Tibial artery (tissue), 4 donors: ENCODE results near the gene GSK3A.
A peak's percentile ranks its signal among the peaks of the same experiment; 100 is the strongest.

Source experiments
- DNase-seq, 2 donors: peaks; one replicate each; pipeline ENCODE4 v3.0.0-alpha.2; 2019
- H3K27ac ChIP-seq, 2 donors: fragments of 200-600 bp; sonication (generic) in 1 of 2; 1 replicate in 1 of 2; 2 replicates in 1 of 2; pipeline ENCODE4 v1.5.1; 2018 to 2019; ENCODE audit warnings: mild to moderate bottlenecking in 1 of 2
- H3K27me3 ChIP-seq, 2 donors: fragments of 200-600 bp; sonication (generic) in 1 of 2; one replicate each; pipeline versions ENCODE4 v1.5.1 to v1.6.0; 2016 to 2019
- H3K36me3 ChIP-seq, 3 donors: fragments of 200-600 bp; sonication (generic) in 2 of 3; one replicate each; pipeline ENCODE4 v1.5.1; 2016 to 2019; ENCODE audit warnings: mild to moderate bottlenecking in 2 of 3
- H3K4me1 ChIP-seq, 4 donors: fragments of 200-600 bp; sonication (generic) in 2 of 4; 1 replicate in 3 of 4; 2 replicates in 1 of 4; pipeline ENCODE4 v1.5.1; 2016 to 2019
- H3K4me3 ChIP-seq, 2 donors: fragments of 200-600 bp; sonication (generic) in 1 of 2; 1 replicate in 1 of 2; 2 replicates in 1 of 2; pipeline ENCODE4 v1.5.1; 2018 to 2019; ENCODE audit warnings: mild to moderate bottlenecking in 2 of 2
- H3K9me3 ChIP-seq, 3 donors: fragments of 200-600 bp; sonication (generic) in 1 of 3; one replicate each; pipeline ENCODE4 v1.5.1; 2016 to 2019
- intact Hi-C: fragments of 100-400 bp; cut with DNase I; formaldehyde crosslinking; loops from one replicate; pipeline ENCODE4 v1.15.0; 2023; ENCODE audit warnings: low total_unique reads
- TF ChIP-seq, protein P1 (sequence below), 2 experiments: fragments of 200-600 bp in 1 of 2; fragments of 450-650 bp in 1 of 2; IDR thresholded peaks; one replicate each; pipeline ENCODE4 v1.5.1; 2017 to 2019; ENCODE audit warnings: antibody characterized with exemption in 2 of 2, mild to moderate bottlenecking in 1 of 2, moderate library complexity in 1 of 2

The GSK3A gene

DNA sequence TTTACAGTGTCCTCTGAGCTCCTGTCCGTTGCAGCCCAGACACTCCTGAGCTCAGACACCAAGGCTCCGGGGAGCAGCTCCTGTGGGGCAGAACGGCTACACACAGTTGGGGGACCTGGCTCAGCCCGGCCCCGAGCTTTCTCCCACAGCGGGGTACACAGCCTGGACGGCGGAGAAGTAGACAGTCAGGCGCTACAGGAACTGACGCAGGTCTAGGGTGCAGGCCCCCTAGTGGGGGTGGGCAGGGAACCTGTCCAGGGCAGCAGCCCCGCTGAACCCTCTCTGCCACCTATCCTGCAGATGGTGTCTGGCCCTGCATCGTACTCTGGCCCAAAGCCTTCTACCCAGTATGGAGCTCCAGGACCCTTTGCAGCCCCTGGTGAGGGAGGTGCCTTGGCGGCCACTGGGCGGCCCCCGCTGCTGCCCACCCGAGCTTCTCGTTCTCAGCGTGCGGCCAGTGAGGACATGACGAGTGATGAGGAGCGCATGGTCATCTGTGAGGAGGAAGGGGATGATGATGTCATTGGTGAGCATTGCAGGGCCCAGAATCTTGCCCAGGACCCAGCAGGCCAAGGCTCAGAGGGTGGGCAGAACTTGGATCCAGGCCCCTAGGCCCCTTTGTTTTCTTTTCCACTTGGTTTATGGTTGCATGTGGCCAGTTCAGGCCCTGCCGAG is 46.6 kb upstream of the GSK3A start:
- intact Hi-C loops = no loop called here

DNA sequence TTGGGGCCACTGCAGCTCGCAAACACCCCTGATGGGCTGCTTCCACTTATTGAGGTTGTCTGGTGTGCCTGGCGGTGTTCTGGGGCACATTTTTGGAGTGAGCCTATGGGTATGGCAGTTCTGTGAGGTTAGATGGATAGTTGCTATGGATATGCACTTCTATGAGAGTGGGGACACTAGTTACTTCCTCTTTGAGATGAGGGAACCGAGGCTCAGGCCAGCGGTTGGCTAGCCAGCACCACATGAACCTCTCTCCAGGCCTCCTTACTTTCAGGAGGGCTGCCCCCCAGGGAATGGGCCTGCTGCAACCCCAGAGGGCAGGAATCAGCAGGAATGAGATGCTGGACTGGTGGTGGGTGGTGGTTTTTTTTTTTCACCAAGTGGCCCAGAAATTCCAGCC is 46.0 kb upstream of the GSK3A start:
- H3K9me3 ChIP-seq = no peaks in the 10 kb centered on the region
- H3K4me3 ChIP-seq = no peak overlapping the region
- no peak overlapping the region for H3K27ac ChIP-seq
- no peak for DNase-seq
- TF ChIP-seq, protein P1, sequence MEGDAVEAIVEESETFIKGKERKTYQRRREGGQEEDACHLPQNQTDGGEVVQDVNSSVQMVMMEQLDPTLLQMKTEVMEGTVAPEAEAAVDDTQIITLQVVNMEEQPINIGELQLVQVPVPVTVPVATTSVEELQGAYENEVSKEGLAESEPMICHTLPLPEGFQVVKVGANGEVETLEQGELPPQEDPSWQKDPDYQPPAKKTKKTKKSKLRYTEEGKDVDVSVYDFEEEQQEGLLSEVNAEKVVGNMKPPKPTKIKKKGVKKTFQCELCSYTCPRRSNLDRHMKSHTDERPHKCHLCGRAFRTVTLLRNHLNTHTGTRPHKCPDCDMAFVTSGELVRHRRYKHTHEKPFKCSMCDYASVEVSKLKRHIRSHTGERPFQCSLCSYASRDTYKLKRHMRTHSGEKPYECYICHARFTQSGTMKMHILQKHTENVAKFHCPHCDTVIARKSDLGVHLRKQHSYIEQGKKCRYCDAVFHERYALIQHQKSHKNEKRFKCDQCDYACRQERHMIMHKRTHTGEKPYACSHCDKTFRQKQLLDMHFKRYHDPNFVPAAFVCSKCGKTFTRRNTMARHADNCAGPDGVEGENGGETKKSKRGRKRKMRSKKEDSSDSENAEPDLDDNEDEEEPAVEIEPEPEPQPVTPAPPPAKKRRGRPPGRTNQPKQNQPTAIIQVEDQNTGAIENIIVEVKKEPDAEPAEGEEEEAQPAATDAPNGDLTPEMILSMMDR (IDR thresholded peaks at IDR 0.05) = no peak
- H3K36me3 ChIP-seq = peaks cover 50 to 71% (median 67%) of the 10 kb centered on the region in 3 donors
- no peaks in the 10 kb centered on the region for H3K27me3 ChIP-seq
- intact Hi-C loops = no loop called here
- H3K4me1 ChIP-seq = peaks cover 0 to 27% (median 26%) of the 10 kb centered on the region in 4 donors

More for the DNA sequence above, 46.6 kb upstream of the GSK3A start:
- peaks cover 52 to 77% (median 73%) of the 10 kb centered on the region in 3 donors for H3K36me3 ChIP-seq
- no peak overlapping the region for H3K4me3 ChIP-seq
- no peak for DNase-seq
- H3K27me3 ChIP-seq = no peaks in the 10 kb centered on the region
- TF ChIP-seq, protein P1 (IDR thresholded peaks at IDR 0.05) = no peak
- peaks cover 0 to 26% (median 25%) of the 10 kb centered on the region in 4 donors for H3K4me1 ChIP-seq
- no peak overlapping the region for H3K27ac ChIP-seq
- no peaks in the 10 kb centered on the region for H3K9me3 ChIP-seq

DNA sequence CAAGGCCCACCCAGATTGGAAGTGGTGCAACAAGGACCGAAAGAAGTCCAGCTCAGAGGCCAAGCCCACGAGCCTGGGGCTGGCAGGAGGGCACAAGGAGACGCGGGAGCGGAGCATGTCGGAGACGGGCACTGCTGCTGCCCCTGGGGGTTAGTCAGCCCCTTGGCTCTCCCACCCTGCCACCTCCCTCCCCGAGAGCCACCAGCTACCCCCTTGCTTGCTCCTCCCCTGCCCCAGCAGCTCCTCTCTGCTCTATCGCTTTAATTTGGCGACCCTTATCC is 45.4 kb upstream of the GSK3A start:
- peaks cover 44 to 64% (median 61%) of the 10 kb centered on the region in 3 donors for H3K36me3 ChIP-seq

DNA sequence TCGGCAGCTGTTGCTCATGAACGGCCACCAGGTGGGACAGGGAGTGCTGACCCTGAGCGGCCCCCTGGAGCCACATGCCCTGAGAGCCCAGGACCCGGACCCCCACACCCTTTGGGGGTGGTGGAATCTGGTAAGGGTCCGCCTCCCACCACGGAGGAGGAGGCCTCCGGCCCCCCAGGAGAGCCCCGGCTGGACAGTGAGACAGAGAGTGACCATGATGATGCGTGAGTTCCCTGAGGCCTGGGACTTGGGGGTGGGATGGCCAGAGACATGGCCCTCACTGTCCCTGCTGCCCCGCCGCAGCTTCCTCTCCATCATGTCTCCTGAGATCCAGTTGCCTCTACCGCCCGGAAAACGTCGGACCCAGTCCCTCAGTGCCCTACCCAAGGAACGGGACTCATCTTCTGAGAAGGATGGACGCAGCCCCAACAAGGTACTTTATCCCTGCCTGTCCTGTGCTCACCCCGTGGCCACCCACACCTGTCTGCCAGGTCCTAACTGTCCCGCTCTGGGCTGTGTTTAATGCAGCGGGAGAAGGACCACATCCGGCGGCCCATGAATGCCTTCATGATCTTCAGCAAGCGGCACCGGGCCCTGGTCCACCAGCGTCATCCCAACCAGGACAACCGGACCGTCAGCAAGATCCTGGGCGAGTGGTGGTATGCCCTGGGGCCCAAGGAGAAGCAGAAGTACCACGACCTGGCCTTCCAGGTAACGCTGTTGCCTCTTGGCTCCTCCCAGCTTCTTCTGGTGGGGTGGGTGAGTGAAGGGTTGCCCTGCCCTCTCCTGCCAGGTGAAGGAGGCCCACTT is 44.8 kb upstream of the GSK3A start:
- Histone ChIP-seq H3K4me3 (no peak overlapping the region), H3K27me3 (no peaks in the 10 kb centered on the region), H3K9me3 (no peaks in the 10 kb centered on the region), H3K27ac (peak overlapping the region; percentile 86 to 93), H3K36me3 (peaks cover 38 to 59% (median 55%) of the 10 kb centered on the region in 3 donors), H3K4me1 (peaks cover 0 to 38% (median 38%) of the 10 kb centered on the region in 4 donors)
- TF ChIP-seq, protein P1 (IDR thresholded peaks at IDR 0.05) = no peak
- DNase-seq = no peak
- intact Hi-C loops = no loop called here

More for the DNA sequence above, 45.4 kb upstream of the GSK3A start:
- no peak for DNase-seq
- Histone ChIP-seq H3K4me3 (no peak overlapping the region), H3K27ac (no peak overlapping the region), H3K27me3 (no peaks in the 10 kb centered on the region), H3K4me1 (peaks cover 0 to 33% (median 33%) of the 10 kb centered on the region in 4 donors), H3K9me3 (no peaks in the 10 kb centered on the region)
- TF ChIP-seq, protein P1 (IDR thresholded peaks at IDR 0.05) = no peak
- intact Hi-C loops = no loop called here

DNA sequence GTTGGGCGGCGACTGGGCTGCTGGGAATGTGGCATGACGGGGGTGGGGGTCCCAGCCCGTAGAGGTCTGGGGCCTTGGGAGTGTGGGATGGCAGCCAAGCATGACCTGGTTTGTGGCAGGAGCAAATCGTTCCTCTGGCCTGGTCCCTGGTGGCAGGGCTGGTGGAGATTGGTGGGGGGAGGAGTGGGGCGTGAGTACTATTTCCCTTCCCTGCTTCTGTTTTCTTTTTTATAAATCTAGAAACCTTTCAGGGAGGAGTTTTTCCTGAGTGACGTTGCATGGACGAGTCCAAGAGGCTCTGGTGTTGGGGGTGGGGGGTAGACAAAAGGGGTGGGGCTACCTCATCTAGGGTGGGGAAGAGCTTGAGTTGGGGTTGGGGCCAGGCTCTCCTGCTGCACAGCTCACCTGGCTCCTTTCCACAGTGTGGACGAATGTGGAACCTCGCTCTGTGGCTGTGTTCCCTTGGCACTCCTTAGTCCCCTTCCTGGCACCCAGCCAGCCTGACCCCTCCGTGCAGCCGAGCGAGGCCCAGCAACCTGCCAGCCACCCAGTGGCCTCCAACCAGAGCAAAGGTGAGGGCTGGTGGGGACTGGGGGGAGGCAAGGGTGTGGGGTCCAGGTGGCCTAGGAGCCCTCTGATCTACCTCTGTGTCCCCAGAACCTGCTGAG is 44.1 kb upstream of the GSK3A start:
- DNase-seq = peak in 1 of 2 donors; percentile 86
- TF ChIP-seq, protein P1 (IDR thresholded peaks at IDR 0.05) = no peak

More for the DNA sequence above, 44.1 kb upstream of the GSK3A start:
- intact Hi-C loops = no loop called here
- no peaks in the 10 kb centered on the region for H3K9me3 ChIP-seq
- peaks cover 34 to 52% (median 49%) of the 10 kb centered on the region in 3 donors for H3K36me3 ChIP-seq
- peaks cover 0 to 46% (median 46%) of the 10 kb centered on the region in 4 donors for H3K4me1 ChIP-seq
- peak overlapping the region; percentile 8 to 75 for H3K4me3 ChIP-seq
- H3K27ac ChIP-seq = peak overlapping the region; percentile 86 to 93
- no peaks in the 10 kb centered on the region for H3K27me3 ChIP-seq
